Endothelial cell of umbilical vein (primary cell): ENCODE results near the gene UPK3A. TPM values are rescaled to one million over a fixed set of nuclear protein-coding genes. Genes with fewer than 3 reads are reported as not detected.
"Not testable (repeated sequence)": the region's sequence is repeated elsewhere in the genome, so short reads cannot be mapped to it uniquely, and the experiment has no call there.

Source experiments
- BruUV-seq: library from RNA; stranded (reverse); fragments of 400-500 nt; replicated peaks from 2 replicates; lab custom pipeline; 2021; lab: Mats Ljungman, UMichigan
- CTCF ChIA-PET: fragments of 300-600, 350-600 bp; sonication (Branson Sonifier 250); formaldehyde crosslinking; loops from one replicate; lab custom pipeline; 2021; ENCODE audit warnings: antibody characterized with exemption, inconsistent platforms; lab: Charles Lee
- POLR2A ChIA-PET: fragments of 300-600, 350-600 bp; sonication (Branson Sonifier 250); formaldehyde crosslinking; loops from one replicate; lab custom pipeline; 2021; ENCODE audit warnings: antibody characterized with exemption, inconsistent platforms; lab: Charles Lee
- DNase-seq: peaks from one replicate; pipeline ENCODE4 v3.0.0-alpha.2; 2011; ENCODE audit warnings: low read depth, low spot score
- FAIRE-seq: peaks from 2 replicates; lab custom pipeline; 2011; peaks lifted over from hg19 to GRCh38; lab: Jason Lieb, UNC
- H2AFZ ChIP-seq: 2 replicates; pipeline ENCODE4 v1.6.0; 2012; ENCODE audit warnings: low read depth, low read length, control low read depth, inconsistent platforms
- H3K27ac ChIP-seq: 2 replicates; pipeline ENCODE4 v1.5.1; 2011; ENCODE audit warnings: low read depth, mild to moderate bottlenecking, control low read depth, low read length, moderate library complexity; ENCODE audit not compliant: insufficient read depth
- H3K27me3 ChIP-seq, 2 experiments: 2 replicates each; pipeline versions ENCODE4 v1.6.0 to v1.6.1; 2011; ENCODE audit warnings: low read length in 2 of 2, mixed read lengths in 1 of 2; ENCODE audit not compliant: control insufficient read depth in 2 of 2, insufficient read depth in 2 of 2
- H3K36me3 ChIP-seq, 2 experiments: 2 replicates in 1 of 2; 3 replicates in 1 of 2; pipeline ENCODE4 v1.5.1; 2011; ENCODE audit warnings: low read length in 2 of 2, mild to moderate bottlenecking in 1 of 2, moderate library complexity in 1 of 2; ENCODE audit not compliant: control insufficient read depth in 2 of 2, insufficient read depth in 2 of 2; ENCODE audit errors: extremely low read depth in 1 of 2
- H3K4me1 ChIP-seq: 3 replicates; pipeline ENCODE4 v1.5.1; 2011; ENCODE audit warnings: mild to moderate bottlenecking, low read length; ENCODE audit not compliant: control insufficient read depth, insufficient read depth; ENCODE audit errors: extremely low read depth
- H3K4me2 ChIP-seq: 2 replicates; pipeline ENCODE4 v1.6.1; 2011; ENCODE audit warnings: low read length, control low read depth, mixed read lengths; ENCODE audit not compliant: insufficient read depth
- H3K4me3 ChIP-seq, 3 experiments: fragments of 200-600 bp in 1 of 3; sonication (generic), shearing (Covaris generic) in 1 of 3; replicated peaks in 1 of 3; 2 replicates each; pipeline ENCODE4 v1.5.1; 2011 to 2016; ENCODE audit warnings: control low read depth in 3 of 3, low read length in 3 of 3, mild to moderate bottlenecking in 2 of 3, inconsistent platforms in 1 of 3, low read depth in 1 of 3, moderate library complexity in 1 of 3; ENCODE audit not compliant: insufficient read depth in 1 of 3
- H3K79me2 ChIP-seq: 2 replicates; pipeline ENCODE4 v1.6.0; 2012; ENCODE audit warnings: low read length, inconsistent platforms; ENCODE audit not compliant: control insufficient read depth, insufficient read depth
- H3K9ac ChIP-seq: replicated peaks from 2 replicates; pipeline ENCODE3; 2011; ENCODE audit warnings: low read length, control low read depth; ENCODE audit not compliant: insufficient read depth; ENCODE audit errors: extremely low read depth
- H3K9me1 ChIP-seq: replicated peaks from 3 replicates; pipeline ENCODE4 v1.6.0; 2011; ENCODE audit warnings: mild to moderate bottlenecking, low read length; ENCODE audit not compliant: control insufficient read depth, insufficient read depth; ENCODE audit errors: extremely low read depth
- H3K9me3 ChIP-seq: replicated peaks from 2 replicates; pipeline ENCODE4 v1.5.1; 2012; ENCODE audit warnings: low read length, inconsistent platforms; ENCODE audit not compliant: control insufficient read depth, insufficient read depth
- H4K20me1 ChIP-seq: replicated peaks from 2 replicates; pipeline ENCODE3; 2011; ENCODE audit warnings: mild to moderate bottlenecking, low read length; ENCODE audit not compliant: control insufficient read depth, insufficient read depth; ENCODE audit errors: extremely low read depth
- EZH2 ChIP-seq: IDR thresholded peaks from 2 replicates; pipeline ENCODE4 v1.6.1; 2012; ENCODE audit warnings: borderline replicate concordance, low read depth, mild to moderate bottlenecking, moderate library complexity, low read length, inconsistent platforms; ENCODE audit not compliant: severe bottlenecking
- FOS ChIP-seq: IDR thresholded peaks from 2 replicates; pipeline ENCODE4 v1.6.1; 2011; ENCODE audit warnings: mild to moderate bottlenecking, low read length, moderate library complexity, borderline replicate concordance; ENCODE audit not compliant: insufficient read depth
- GATA2 ChIP-seq: IDR thresholded peaks from 2 replicates; pipeline ENCODE4 v1.7.0; 2011; ENCODE audit warnings: low read depth, mild to moderate bottlenecking, moderate library complexity, mixed read lengths, low read length; ENCODE audit not compliant: insufficient read length, insufficient read depth
- JUN ChIP-seq: IDR thresholded peaks from 2 replicates; pipeline ENCODE4 v1.6.1; 2011; ENCODE audit warnings: borderline replicate concordance, low read depth; ENCODE audit not compliant: insufficient read length, insufficient read depth
- MYC ChIP-seq: IDR thresholded peaks from one replicate; pipeline ENCODE4 v1.6.1; 2011; ENCODE audit warnings: mild to moderate bottlenecking, low read depth, low read length
- POLR2A ChIP-seq: IDR thresholded peaks from 2 replicates; pipeline ENCODE4 v1.6.1; 2012; ENCODE audit warnings: low read depth, mild to moderate bottlenecking, control low read depth, low read length
- POLR2AphosphoS5 ChIP-seq: IDR thresholded peaks from 2 replicates; pipeline ENCODE4 v1.6.1; 2012; ENCODE audit warnings: low read depth, mild to moderate bottlenecking, control low read depth, low read length, moderate library complexity; ENCODE audit not compliant: insufficient read depth
- dilution Hi-C: fragments of 300-500 bp; cut with MboI; formaldehyde crosslinking; loops from one replicate; pipeline ENCODE4 v1.15.0; 2019; ENCODE audit warnings: low sequenced_read_pairs; ENCODE audit not compliant: extremely low pct_ligation_motif_present
- intact Hi-C: fragments of 100-400 bp; cut with micrococcal nuclease; formaldehyde crosslinking; loops from one replicate; pipeline ENCODE4 v1.10.0; 2022
- polyA plus RNA-seq, 4 experiments: library from polyadenylated mRNA; depleted of rRNA in 3 of 4; stranded (reverse) in 3 of 4; unstranded in 1 of 4; fragments of >200 nt; gene quantifications; 2 replicates each; pipeline versions ENCODE4 v1.2.1 to v1.2.3, GENCODE V29; 2011 to 2012; ENCODE audit warnings: missing spikeins in 1 of 4
- total RNA-seq: library from RNA; stranded (reverse); gene quantifications from 2 replicates; pipeline ENCODE4 v1.2.3, GENCODE V29; 2021
- TF ChIP-seq, protein P1 (sequence below): IDR thresholded peaks from 2 replicates; pipeline ENCODE4 v1.6.1; 2011; ENCODE audit not compliant: insufficient read depth, insufficient read length
- TF ChIP-seq, protein P2 (sequence below), 2 donors: IDR thresholded peaks; 1 replicate in 1 of 2; 2 replicates in 1 of 2; pipeline ENCODE4 v1.5.1; 2011; ENCODE audit warnings: low read length in 2 of 2, mild to moderate bottlenecking in 2 of 2, moderate library complexity in 2 of 2, control low read depth in 1 of 2, inconsistent platforms in 1 of 2, low read depth in 1 of 2; ENCODE audit not compliant: insufficient read depth in 1 of 2; ENCODE audit errors: extremely low read depth in 1 of 2

Gene UPK3A
- total and polyA plus RNA-seq, 2 donors (not counting 3 experiments of a cell fraction or from before 2014, with no cell fraction given) = not detected

DNA sequence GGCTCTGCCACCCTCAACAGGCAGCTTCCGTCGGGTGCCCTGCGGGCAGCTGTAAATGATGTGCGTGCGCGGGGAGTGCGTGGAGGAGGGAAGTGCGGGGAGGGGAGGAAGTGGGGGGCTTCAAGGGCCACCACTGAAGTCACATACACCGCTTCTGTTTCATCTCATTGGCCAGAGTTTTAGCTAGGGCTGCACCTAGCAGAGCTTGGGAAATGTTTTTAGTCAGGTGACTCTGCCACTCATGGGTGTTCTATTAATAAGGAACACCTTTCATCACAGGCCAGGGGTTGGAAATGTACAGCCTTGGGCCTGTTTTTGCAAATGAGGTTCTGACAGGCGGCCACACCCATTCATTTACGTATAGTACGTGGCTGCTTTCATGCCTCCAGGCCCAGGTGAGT, 39.6 kb downstream of the UPK3A start:
- Histone ChIP-seq H3K4me1 (peaks cover under 1% of the 10 kb centered on the region), H3K9ac (no peak overlapping the region), H4K20me1 (no peaks in the 10 kb centered on the region), H3K36me3 (peaks cover 6 to 35% of the 10 kb centered on the region in 2 experiments), H3K9me3 (no peaks in the 10 kb centered on the region), H3K27me3 (no peaks in the 10 kb centered on the region), H2AFZ (no peak overlapping the region), H3K79me2 (peaks cover 22% of the 10 kb centered on the region), H3K9me1 (no peaks in the 10 kb centered on the region), H3K27ac (no peak overlapping the region), H3K4me3 (no peak overlapping the region), H3K4me2 (no peak overlapping the region)
- dilution Hi-C loops = no loop called here
- intact Hi-C loops = no loop called here
- ChIA-PET CTCF (interaction anchor here (2.4 kb wide), 1 partner anchor 11 kb away, joined by 9 read pairs; no protein-coding TSS in a partner anchor), POLR2A (no interaction called here)
- no TSS peak for BruUV-seq
- DNase-seq (no peak), FAIRE-seq (no peak)
- TF ChIP-seq GATA2 (no peak), FOS (no peak), EZH2 (no peak), MYC (no peak), POLR2A (no peak), POLR2AphosphoS5 (no peak), JUN (no peak)
- TF ChIP-seq, protein P1, sequence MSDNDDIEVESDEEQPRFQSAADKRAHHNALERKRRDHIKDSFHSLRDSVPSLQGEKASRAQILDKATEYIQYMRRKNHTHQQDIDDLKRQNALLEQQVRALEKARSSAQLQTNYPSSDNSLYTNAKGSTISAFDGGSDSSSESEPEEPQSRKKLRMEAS = no peak
- TF ChIP-seq, protein P2, sequence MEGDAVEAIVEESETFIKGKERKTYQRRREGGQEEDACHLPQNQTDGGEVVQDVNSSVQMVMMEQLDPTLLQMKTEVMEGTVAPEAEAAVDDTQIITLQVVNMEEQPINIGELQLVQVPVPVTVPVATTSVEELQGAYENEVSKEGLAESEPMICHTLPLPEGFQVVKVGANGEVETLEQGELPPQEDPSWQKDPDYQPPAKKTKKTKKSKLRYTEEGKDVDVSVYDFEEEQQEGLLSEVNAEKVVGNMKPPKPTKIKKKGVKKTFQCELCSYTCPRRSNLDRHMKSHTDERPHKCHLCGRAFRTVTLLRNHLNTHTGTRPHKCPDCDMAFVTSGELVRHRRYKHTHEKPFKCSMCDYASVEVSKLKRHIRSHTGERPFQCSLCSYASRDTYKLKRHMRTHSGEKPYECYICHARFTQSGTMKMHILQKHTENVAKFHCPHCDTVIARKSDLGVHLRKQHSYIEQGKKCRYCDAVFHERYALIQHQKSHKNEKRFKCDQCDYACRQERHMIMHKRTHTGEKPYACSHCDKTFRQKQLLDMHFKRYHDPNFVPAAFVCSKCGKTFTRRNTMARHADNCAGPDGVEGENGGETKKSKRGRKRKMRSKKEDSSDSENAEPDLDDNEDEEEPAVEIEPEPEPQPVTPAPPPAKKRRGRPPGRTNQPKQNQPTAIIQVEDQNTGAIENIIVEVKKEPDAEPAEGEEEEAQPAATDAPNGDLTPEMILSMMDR (IDR thresholded peaks at IDR 0.05; ENCODE audit: extremely low read depth in 1 of 2, insufficient read depth in 1 of 2, low read depth in 1 of 2, low read length in 2 of 2) = no peak

DNA sequence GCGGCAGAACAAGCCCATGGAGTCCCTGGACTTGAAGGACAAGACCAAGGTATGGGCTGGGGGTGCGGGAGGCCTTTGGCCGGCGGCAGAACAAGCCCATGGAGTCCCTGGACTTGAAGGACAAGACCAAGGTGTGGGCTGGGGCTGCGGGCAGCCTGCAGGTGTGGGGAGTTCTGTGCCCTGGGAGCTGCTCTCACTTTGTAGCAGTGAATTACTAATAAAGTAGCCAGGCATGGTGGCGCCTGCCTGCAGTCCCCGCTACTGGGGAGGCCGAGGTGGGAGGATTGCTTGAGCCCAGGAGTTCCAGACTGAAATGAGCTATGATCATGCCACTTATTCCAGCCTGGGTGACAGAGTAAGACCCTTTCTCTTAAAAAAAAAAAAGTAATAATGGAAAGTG, 43.5 kb downstream of the UPK3A start:
- H3K4me2 ChIP-seq, H3K27ac ChIP-seq, H3K4me1 ChIP-seq, BruUV-seq, intact Hi-C loops, H3K4me3 ChIP-seq, H3K9me3 ChIP-seq, DNase-seq, H2AFZ ChIP-seq, CTCF ChIA-PET, H3K79me2 ChIP-seq, H3K9me1 ChIP-seq, dilution Hi-C loops, H4K20me1 ChIP-seq, H3K27me3 ChIP-seq, H3K9ac ChIP-seq: not testable (repeated sequence)
- POLR2A ChIA-PET = interaction anchor here (1.0 kb wide), 1 partner anchor 10 kb away, joined by 3 read pairs; no protein-coding TSS in a partner anchor
- peaks cover 4 to 43% of the 10 kb centered on the region in 2 experiments for H3K36me3 ChIP-seq
- peak; percentile 66 for FAIRE-seq
